Omental fat pad (tissue), 4 donors: ENCODE results near the gene C17orf67. TPM values are rescaled to one million over a fixed set of nuclear protein-coding genes. Genes with fewer than 3 reads are reported as not detected.

Source experiments
- ATAC-seq: fragments of 150-250 bp; one replicate; pipeline ENCODE4 v1.9.1; 2016; ENCODE audit warnings: mild to moderate bottlenecking, moderate library complexity; ENCODE audit not compliant: low FRiP score
- DNase-seq: peaks from one replicate; pipeline ENCODE4 v3.0.0-alpha.2; 2019; ENCODE audit warnings: low spot score
- CTCF ChIP-seq, 3 donors: fragments of 450-650 bp; IDR thresholded peaks; one replicate each; pipeline ENCODE4 v1.5.1; 2016 to 2017; ENCODE audit warnings: antibody characterized with exemption in 3 of 3, mild to moderate bottlenecking in 3 of 3, moderate library complexity in 2 of 3
- total RNA-seq, 4 donors: library from RNA; depleted of rRNA; stranded (reverse); fragments of >200 nt; gene quantifications; one replicate each; pipeline ENCODE4 v1.1.0, GENCODE V29; 2016

Gene C17orf67, protein sequence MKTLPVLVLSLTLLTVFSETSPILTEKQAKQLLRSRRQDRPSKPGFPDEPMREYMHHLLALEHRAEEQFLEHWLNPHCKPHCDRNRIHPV
- total RNA-seq, result 1 to 10 TPM in 2 of 4 donors, under 1 TPM in 2; 0.44 to 5.4 (median 1.3) TPM

DNA sequence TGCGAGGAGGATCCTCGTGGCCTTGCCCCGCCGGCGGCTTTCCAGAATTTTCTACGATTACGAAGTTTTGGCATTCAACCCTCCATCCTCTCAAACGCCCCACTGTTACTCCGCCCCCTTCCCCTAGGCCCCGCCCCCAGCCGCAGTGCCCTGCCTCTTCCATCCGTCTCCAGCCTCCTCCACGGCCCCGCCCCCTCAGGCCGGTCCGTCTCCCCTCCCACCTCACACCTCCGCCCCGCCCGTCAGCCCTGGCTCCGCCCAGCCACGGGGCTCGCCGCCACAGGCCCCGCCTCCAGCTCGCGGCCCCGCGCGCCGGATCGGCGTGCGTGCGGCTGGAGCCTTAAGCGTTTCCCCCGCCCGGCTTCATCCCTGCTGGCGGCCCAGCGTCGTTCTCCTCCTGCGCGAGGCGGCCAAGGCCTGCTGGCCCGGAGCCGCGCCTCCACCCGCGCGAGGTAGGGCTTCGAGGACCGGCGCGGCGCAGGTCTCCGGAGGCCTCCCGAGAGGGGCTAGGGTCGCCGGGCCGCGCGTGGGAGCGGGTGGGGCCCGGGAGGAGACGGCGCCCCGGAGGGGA is at the start of gene C17orf67, which contains the start of gene DGKE:
Gene C17orf67, minus strand, starts transcription at position 112 of the 571 bp plus-strand sequence. CDS start 18,110 bp downstream, outside the sequence.
Gene DGKE, plus strand, starts transcription at position 343 of the 571 bp plus-strand sequence. CDS start 645 bp downstream, outside the sequence.
- peak; percentile 94 for DNase-seq
- no peak for TF ChIP-seq CTCF (IDR thresholded peaks at IDR 0.05)
- ATAC-seq, result peak; percentile 97

GRCh38 chr17:56881685-56882295 is 48.1 kb upstream of the C17orf67 start:
- no peak for ATAC-seq
- no peak for TF ChIP-seq CTCF (IDR thresholded peaks at IDR 0.05)
- no peak for DNase-seq

- DNase-seq (no peak), ATAC-seq (no peak)
- TF ChIP-seq CTCF (IDR thresholded peaks at IDR 0.05), result no peak
Observed at GRCh38 chr17:56880571-56880970, 46.9 kb upstream of the C17orf67 start.

DNA sequence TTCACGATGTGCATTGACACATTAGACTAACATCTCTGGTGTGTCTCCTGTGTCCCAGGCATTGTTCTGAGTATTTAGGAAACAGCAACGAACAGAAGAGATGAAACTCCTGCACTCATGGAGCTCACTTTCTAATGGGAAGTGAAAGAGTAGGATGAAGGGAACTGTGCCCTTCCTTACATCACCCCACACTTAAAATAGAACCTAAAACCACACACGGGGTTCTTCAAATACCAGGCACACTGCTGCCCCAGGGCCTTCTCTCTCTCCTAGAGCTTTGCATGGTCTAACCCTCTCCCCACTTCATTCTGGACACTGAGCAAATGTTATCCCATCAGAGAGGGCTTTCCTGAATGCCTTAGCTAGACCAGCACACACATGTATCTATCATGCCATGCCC is 46.4 kb upstream of the C17orf67 start:
- DNase-seq (no peak), ATAC-seq (no peak)
- no peak for TF ChIP-seq CTCF (IDR thresholded peaks at IDR 0.05)

- no peak for ATAC-seq
- no peak for TF ChIP-seq CTCF (IDR thresholded peaks at IDR 0.05)
- DNase-seq, result no peak
Observed at GRCh38 chr17:56879280-56879679, 45.6 kb upstream of the C17orf67 start.

DNA sequence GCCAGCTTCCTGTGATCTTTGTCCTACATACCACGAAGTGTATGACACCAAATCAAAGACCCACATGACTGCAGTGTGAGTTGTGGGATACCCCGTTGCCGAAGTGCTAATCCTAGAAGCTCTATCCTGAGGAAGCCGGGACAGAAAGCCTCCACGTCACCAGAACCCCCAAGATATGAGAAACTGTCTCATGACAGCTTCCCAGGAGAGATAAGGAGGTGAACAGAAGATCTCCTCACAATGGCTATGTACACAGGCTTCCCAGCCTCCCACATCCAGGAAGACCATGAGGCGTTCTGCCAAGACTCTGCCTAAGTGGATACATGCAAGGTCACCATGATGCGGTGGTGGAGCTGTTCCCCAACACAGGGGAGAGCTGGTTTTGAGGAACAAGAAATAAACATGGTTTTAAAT is 43.1 kb upstream of the C17orf67 start:
- no peak for TF ChIP-seq CTCF (IDR thresholded peaks at IDR 0.05)
- DNase-seq (no peak), ATAC-seq (no peak)
